Astrocyte of the spinal cord (primary cell): ENCODE results near the gene INHBE.
"Not testable (repeated sequence)": the region's sequence is repeated elsewhere in the genome, so short reads cannot be mapped to it uniquely, and the experiment has no call there.

Experiments
- DNase-seq: peaks from one replicate; pipeline ENCODE4 v3.0.0; 2011; ENCODE audit warnings: low read depth, low spot score
- H3K4me3 ChIP-seq: 2 replicates; pipeline ENCODE4 v1.5.1; 2011; ENCODE audit warnings: low read depth, mild to moderate bottlenecking, low read length, moderate library complexity
- in situ Hi-C: cut with HindIII; loops from 2 replicates; pipeline ENCODE4 v1.10.0; 2017; ENCODE audit warnings: low sequenced_read_pairs
- TF ChIP-seq, protein P1 (sequence below): IDR thresholded peaks from 2 replicates; pipeline ENCODE4 v1.5.1; 2012; ENCODE audit warnings: low read depth, mild to moderate bottlenecking, low read length, inconsistent platforms

The INHBE gene, protein sequence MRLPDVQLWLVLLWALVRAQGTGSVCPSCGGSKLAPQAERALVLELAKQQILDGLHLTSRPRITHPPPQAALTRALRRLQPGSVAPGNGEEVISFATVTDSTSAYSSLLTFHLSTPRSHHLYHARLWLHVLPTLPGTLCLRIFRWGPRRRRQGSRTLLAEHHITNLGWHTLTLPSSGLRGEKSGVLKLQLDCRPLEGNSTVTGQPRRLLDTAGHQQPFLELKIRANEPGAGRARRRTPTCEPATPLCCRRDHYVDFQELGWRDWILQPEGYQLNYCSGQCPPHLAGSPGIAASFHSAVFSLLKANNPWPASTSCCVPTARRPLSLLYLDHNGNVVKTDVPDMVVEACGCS

GRCh38 chr12:57454566-57455373 lies at the start of gene INHBE:
Gene INHBE, plus strand, starts transcription at chr12:57455307. Its CDS starts 230 bp downstream, at chr12:57455537.
- peak within 1 kb of the TSS; percentile 14 for H3K4me3 ChIP-seq
- in situ Hi-C loops = no loop called here
- peak; percentile 89 for DNase-seq
- TF ChIP-seq, protein P1, sequence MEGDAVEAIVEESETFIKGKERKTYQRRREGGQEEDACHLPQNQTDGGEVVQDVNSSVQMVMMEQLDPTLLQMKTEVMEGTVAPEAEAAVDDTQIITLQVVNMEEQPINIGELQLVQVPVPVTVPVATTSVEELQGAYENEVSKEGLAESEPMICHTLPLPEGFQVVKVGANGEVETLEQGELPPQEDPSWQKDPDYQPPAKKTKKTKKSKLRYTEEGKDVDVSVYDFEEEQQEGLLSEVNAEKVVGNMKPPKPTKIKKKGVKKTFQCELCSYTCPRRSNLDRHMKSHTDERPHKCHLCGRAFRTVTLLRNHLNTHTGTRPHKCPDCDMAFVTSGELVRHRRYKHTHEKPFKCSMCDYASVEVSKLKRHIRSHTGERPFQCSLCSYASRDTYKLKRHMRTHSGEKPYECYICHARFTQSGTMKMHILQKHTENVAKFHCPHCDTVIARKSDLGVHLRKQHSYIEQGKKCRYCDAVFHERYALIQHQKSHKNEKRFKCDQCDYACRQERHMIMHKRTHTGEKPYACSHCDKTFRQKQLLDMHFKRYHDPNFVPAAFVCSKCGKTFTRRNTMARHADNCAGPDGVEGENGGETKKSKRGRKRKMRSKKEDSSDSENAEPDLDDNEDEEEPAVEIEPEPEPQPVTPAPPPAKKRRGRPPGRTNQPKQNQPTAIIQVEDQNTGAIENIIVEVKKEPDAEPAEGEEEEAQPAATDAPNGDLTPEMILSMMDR = no peak

DNA sequence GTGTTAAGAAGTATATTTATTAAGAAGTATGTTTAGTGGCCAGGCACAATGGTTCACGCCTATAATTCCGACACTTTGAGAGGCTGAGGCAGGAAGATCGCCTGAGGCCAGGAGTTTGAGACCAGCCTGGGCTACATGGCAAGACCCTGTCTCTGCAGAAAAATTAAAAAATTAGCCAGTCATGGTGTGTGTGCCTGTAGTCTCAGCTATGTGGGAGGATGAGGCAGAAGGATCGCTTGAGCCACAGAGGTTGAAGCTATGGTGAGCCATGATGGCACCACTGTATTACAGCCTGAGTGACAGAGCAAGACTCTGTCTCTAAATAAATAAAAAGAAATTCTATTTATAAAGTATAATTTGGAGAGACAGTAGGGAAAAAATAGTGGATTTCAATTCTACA lies 44.6 kb upstream of the INHBE start:
- H3K4me3 ChIP-seq = no peak overlapping the region
- DNase-seq = no peak
- TF ChIP-seq, protein P1 = no peak
- in situ Hi-C loops = no loop called here

GRCh38 chr12:57414160-57414559 lies 40.9 kb upstream of the INHBE start:
- H3K4me3 ChIP-seq, DNase-seq, in situ Hi-C loops: not testable (repeated sequence)

- in situ Hi-C loops = no loop called here
- TF ChIP-seq, protein P1 = no peak
- no peak for DNase-seq
- no peak overlapping the region for H3K4me3 ChIP-seq
Observed at GRCh38 chr12:57415088-57415487, 40.0 kb upstream of the INHBE start.

DNA sequence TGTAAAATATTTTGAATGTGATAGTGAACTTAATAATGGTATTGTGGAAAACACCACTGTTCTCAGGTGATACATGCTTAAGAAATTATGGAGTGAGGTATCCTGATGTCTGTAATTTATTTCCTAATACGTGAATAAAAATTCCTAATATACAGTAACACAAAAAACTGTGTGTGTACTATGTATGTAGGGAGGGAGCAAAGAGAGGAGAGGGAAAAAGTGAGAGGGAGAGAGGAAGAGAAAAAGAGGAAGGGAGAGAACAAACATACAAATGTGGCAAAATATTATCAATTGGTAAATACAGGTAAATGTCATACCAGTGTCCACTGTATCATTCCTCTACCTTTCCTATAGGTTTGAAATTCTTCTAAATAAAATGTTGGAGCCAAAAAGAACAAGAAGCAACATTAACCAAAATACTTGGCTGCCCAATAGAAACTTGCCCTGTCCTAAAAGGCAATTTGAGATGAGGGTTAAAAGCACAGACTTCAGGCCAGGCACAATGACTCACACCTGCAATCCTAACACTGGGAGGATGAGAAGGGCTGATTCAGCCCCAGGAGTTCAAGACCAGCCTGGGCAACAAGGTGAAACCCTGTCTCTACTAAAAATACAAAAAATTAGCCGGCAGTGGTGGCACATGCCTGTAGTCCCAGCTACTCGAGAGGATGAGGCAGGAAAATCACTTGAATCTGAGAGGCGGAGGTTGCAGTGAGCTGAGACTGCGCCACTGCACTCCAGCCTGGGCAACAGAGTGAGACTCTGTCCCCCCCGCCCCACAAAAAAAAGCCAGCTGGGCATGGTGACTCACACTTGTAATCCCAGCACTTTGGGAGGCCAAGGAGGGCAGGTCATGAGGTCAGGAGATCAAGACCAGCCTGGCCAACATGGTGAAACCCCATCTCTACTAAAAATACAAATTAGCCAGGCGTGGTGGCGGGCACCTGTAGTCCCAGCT lies 38.8 kb upstream of the INHBE start:
- TF ChIP-seq, protein P1 = no peak
- in situ Hi-C loops = no loop called here
- H3K4me3 ChIP-seq = no peak overlapping the region
- no peak for DNase-seq

GRCh38 chr12:57418255-57418654 lies 36.9 kb upstream of the INHBE start:
- no peak for DNase-seq
- no peak overlapping the region for H3K4me3 ChIP-seq
- in situ Hi-C loops = no loop called here
- TF ChIP-seq, protein P1 = no peak
